RKO (cell line): ENCODE results near the gene CHI3L1.

Experiments
- DNase-seq: peaks from one replicate; pipeline ENCODE4 v3.0.0-alpha.2; 2016; ENCODE audit warnings: low spot score

The CHI3L1 gene

DNA sequence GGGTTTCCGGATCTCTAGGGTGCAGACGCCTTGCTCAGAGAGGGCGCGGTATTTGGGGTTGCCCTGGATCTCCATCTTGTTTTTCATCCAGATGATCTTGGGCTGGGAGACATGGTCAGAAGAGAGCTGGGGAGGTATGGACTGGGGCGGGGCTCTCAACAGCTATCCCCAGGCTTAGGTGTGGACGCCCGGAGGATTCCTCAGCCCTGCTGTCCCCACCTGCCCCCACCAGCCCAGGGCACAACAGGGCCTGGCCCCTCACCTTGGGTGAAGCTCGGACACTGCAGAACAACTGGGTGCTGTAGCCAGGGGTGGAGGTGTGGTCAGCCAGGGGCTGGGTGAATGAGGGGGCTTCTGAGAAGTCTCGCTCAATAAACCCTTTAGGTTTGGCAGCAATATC, 17.5 kb downstream of the CHI3L1 start:
- no peak for DNase-seq

- no peak for DNase-seq
Observed at GRCh38 chr1:203168256-203168786, 18.2 kb downstream of the CHI3L1 start.

GRCh38 chr1:203167913-203168200, 18.6 kb downstream of the CHI3L1 start:
- DNase-seq: no peak

- DNase-seq: no peak
Observed at GRCh38 chr1:203167026-203167912, 19.2 kb downstream of the CHI3L1 start.

- DNase-seq: no peak
Observed at GRCh38 chr1:203166192-203166940, 20.1 kb downstream of the CHI3L1 start.

- DNase-seq: no peak
Observed at GRCh38 chr1:203165800-203166161, 20.7 kb downstream of the CHI3L1 start.

GRCh38 chr1:203165101-203165799, 21.3 kb downstream of the CHI3L1 start:
- DNase-seq: no peak

DNA sequence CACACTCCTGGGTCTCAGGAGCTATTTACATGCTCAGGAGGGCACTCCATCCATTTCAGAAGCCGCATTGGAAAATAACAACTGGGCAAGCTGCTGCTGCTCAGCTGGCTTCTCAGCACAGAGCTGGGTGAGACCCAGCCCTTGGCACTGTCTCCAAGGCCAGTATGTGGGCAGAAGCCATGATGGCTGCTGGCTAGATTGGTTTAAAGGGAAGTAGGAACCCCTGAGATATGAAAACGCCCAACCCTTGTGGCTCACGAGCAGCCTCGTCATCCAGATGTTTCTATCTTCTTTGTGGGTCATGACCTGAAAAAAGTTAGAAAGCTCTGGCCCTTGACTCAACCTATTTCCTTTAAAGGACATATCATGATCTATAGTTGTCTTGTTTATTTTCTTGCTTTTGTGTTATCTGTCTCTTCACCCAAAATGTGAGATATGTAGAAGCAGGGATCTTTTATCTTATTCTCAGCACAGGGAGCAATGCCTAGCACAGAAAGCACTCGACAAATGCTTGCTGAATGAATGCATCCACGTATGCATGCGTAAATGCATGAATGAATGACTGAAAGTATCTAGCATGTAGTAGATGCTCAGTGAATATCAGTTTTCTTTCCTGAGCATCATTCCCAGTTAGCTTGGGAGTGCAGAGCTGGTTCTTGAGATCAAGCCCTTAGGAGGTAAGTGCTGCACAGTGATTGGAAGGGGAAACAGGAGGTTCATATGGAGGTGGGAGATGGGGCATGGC, 22.4 kb downstream of the CHI3L1 start:
- DNase-seq: no peak

DNA sequence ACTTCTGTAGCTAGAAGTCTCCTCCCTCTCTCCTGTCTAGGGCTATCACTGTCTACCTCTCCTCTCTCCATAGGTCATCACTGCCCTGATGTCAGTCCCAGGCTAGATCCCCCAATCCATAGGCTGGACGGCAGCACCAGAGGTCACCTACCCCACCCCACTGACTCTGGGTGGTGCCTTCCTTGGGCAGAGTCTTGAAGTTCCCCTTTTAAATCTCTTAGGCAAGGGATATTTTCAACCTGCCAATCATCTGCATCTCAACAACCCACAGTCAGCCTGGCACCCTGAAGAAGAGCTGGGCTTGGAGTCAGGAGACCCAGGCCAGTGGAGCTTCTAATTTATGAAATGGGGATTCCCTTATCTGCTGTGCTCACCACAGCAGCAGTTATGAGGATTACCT, 24.1 kb downstream of the CHI3L1 start:
- no peak for DNase-seq

DNA sequence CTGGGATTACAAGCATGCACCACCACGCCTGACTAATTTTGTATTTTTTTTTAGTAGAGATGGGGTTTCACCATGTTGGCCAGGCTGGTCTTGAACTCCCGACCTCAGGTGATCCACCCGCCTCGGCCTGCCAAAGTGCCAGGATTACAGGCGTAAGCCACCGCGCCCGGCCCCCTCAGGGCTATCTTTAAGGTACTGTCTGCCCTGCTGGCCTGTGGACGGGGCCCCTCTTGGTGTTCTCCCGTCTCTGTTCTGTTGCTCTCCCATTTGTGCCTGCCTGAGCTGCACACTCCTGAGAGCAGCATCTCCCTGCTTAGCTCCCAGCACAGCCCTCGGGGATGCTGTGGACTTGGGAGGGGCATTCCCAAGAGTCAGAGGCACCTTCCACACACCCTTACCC, 24.8 kb downstream of the CHI3L1 start:
- no peak for DNase-seq

DNA sequence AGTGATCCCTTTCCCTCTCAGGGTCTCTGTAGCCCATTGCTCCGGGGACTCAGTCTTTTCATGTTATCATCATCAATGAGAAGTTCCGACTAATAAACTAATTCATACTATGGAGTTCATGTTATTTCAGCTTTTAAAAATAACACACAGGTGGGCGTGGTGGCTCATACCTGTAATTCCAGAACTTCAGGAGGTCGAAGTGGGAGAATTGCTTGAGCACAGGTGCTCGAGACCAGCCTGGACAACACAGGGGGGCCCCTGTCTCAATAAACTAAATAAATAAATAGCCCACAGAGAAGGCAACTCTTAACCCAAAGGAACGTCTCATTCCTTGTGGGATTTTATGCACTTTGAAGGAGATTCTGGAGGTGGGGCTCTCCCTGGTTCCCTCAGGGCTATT, 25.3 kb downstream of the CHI3L1 start:
- DNase-seq: no peak

GRCh38 chr1:203159844-203160243, 26.7 kb downstream of the CHI3L1 start:
- DNase-seq: no peak

- no peak for DNase-seq
Observed at GRCh38 chr1:203158960-203159665, 27.4 kb downstream of the CHI3L1 start.

- no peak for DNase-seq
Observed at GRCh38 chr1:203158423-203158822, 28.1 kb downstream of the CHI3L1 start.

GRCh38 chr1:203156280-203156679, 30.2 kb downstream of the CHI3L1 start:
- DNase-seq: no peak

- DNase-seq: no peak
Observed at GRCh38 chr1:203153989-203154821, 32.3 kb downstream of the CHI3L1 start.

- no peak for DNase-seq
Observed at GRCh38 chr1:203153051-203153988, 33.2 kb downstream of the CHI3L1 start.

DNA sequence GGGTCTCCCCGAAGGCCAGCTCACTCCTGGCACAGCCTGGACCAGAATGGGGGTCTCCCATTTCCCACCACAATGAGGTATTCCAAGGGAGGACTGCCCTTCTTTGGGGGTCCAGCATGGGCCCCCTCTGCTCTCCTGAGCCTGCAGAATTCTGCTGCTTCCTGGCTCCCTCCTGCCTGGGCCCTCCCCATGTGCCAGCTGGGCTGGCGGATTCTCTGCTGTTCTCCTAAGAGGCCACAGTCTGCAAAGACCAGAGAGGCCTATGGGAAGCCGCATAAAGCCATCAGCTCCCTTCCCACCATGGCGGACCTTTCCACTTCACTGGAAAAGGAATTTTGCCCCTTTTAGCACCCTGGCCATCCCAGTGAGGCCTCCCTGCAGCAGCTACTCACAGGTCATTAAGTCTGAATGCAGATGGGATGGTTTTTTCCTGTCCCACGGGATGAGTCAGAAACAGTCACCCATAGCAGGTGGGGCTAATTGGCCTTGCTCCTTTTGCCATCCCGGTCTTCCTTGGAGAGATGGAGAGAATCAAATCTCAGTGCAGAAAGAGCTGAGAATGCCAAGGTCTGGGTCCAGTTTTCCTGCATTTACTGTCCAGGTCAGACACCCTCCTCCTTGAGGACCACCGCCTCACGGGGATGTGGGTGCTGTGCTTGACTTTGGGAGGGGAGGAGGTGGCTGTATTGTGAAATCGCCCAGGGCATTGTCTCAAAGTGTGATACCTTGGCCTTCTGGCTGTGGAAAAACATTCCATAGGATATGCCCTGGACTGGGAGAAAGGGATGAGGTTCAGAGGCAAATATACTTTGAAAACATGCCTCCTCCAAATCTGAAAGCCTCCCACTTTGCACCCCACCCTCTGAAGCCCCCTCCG, 34.1 kb downstream of the CHI3L1 start:
- DNase-seq: peak; percentile 50
